Measurements from ENCODE around the gene SSH2. TPM values are rescaled to one million over a fixed set of nuclear protein-coding genes. Genes with fewer than 3 reads are reported as not detected.

Gene SSH2
- total and polyA plus RNA-seq, 2 of the 13 experiments (the other 11 are each of a cell fraction or from before 2014, with no cell fraction given): 6.0 to 6.4 TPM

DNA sequence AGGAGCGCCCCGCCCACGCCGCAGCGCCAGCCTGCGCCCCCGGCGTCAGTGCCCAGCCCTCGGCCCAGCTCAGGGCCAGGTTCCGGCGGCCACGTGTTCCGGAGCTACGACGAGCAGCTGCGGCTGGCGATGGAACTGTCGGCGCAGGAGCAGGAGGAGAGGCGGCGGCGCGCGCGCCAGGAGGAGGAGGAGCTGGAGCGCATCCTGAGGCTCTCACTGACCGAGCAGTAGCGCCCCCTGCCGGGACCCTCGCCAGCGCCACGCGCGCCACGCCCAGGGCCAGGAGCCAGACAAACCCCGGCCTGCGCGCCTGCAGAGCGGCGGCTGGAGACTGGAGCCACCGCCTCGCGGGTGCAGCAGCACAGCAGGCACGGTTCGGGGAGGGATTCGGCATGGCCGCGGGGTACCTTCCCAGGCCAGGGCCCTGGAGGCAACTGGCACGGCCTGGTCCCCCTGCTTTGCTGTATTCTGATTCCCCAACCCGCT is 316.6 kb downstream of the SSH2 start (continued):
- TF ChIP-seq DNMT3B (CRISPR knock-in tag; conservative IDR thresholded peaks at IDR 0.05): no peak; the same call in 1 of the 2 replicates
- TF ChIP-seq EZH2 (conservative IDR thresholded peaks at IDR 0.05; ENCODE audit: low read depth, low read length): no peak
- peak; percentile 75; the same call in 1 of the 2 replicates for TF ChIP-seq ZFY (CRISPR knock-in tag; IDR thresholded peaks at IDR 0.05)
- peak; percentile 77; the same call in 1 of the 2 replicates for TF ChIP-seq ZNF33B (CRISPR knock-in tag; IDR thresholded peaks at IDR 0.05)
- TF ChIP-seq CERS6 (CRISPR knock-in tag; IDR thresholded peaks at IDR 0.05): no peak
- TF ChIP-seq GATAD2A (CRISPR knock-in tag; IDR thresholded peaks at IDR 0.05): no peak
- TF ChIP-seq ZNF337 (CRISPR knock-in tag; IDR thresholded peaks at IDR 0.05; ENCODE audit: borderline replicate concordance, low read depth): no peak
- TF ChIP-seq MEIS1 (CRISPR knock-in tag; IDR thresholded peaks at IDR 0.05; ENCODE audit: borderline replicate concordance): no peak
- TF ChIP-seq ZNF672 (CRISPR knock-in tag; IDR thresholded peaks at IDR 0.05): peak; percentile 41; the same call in 1 of the 2 replicates
- peak; percentile 84 for TF ChIP-seq SAP130 (CRISPR knock-in tag; IDR thresholded peaks at IDR 0.05; ENCODE audit: low read depth)
- no peak for TF ChIP-seq ZSCAN20 (CRISPR knock-in tag; IDR thresholded peaks at IDR 0.05; ENCODE audit: borderline replicate concordance)
- TF ChIP-seq HDAC6 (IDR thresholded peaks at IDR 0.05; ENCODE audit: low read depth, low read length): no peak
- peak; percentile 84; the same call in 1 of the 2 replicates for TF ChIP-seq SP4 (CRISPR knock-in tag; IDR thresholded peaks at IDR 0.05)
- TF ChIP-seq, protein P1, sequence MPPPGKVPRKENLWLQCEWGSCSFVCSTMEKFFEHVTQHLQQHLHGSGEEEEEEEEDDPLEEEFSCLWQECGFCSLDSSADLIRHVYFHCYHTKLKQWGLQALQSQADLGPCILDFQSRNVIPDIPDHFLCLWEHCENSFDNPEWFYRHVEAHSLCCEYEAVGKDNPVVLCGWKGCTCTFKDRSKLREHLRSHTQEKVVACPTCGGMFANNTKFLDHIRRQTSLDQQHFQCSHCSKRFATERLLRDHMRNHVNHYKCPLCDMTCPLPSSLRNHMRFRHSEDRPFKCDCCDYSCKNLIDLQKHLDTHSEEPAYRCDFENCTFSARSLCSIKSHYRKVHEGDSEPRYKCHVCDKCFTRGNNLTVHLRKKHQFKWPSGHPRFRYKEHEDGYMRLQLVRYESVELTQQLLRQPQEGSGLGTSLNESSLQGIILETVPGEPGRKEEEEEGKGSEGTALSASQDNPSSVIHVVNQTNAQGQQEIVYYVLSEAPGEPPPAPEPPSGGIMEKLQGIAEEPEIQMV (CRISPR knock-in tag; IDR thresholded peaks at IDR 0.05; ENCODE audit: low read depth): 0 out of 2 replicates have a peak, but pooled peaks have one; percentile 38
- TF ChIP-seq, protein P2, sequence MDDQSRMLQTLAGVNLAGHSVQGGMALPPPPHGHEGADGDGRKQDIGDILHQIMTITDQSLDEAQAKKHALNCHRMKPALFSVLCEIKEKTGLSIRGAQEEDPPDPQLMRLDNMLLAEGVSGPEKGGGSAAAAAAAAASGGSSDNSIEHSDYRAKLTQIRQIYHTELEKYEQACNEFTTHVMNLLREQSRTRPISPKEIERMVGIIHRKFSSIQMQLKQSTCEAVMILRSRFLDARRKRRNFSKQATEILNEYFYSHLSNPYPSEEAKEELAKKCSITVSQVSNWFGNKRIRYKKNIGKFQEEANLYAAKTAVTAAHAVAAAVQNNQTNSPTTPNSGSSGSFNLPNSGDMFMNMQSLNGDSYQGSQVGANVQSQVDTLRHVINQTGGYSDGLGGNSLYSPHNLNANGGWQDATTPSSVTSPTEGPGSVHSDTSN (CRISPR knock-in tag; IDR thresholded peaks at IDR 0.05; ENCODE audit: borderline replicate concordance): no peak
- no peak for TF ChIP-seq RBAK (CRISPR knock-in tag; IDR thresholded peaks at IDR 0.05)
- TF ChIP-seq SOX6 (IDR thresholded peaks at IDR 0.05): no peak
- peak; percentile 55 for TF ChIP-seq SOX6 (CRISPR knock-in tag; IDR thresholded peaks at IDR 0.05)
- no peak for TF ChIP-seq ZNF879 (CRISPR knock-in tag; IDR thresholded peaks at IDR 0.05)
- peak; percentile 98; the same call in 1 of the 2 replicates for TF ChIP-seq KLF12 (CRISPR knock-in tag; IDR thresholded peaks at IDR 0.05; ENCODE audit: borderline replicate concordance)
- 0 out of 2 replicates have a peak, but pooled peaks have one; percentile 34 for TF ChIP-seq ZNF441 (CRISPR knock-in tag; IDR thresholded peaks at IDR 0.05; ENCODE audit: borderline replicate concordance)
- no peak for TF ChIP-seq ZFP36L2 (CRISPR knock-in tag; IDR thresholded peaks at IDR 0.05)
- no peak for TF ChIP-seq ZKSCAN5 (CRISPR knock-in tag; IDR thresholded peaks at IDR 0.05)
- TF ChIP-seq SRSF9 (IDR thresholded peaks at IDR 0.05; ENCODE audit: borderline replicate concordance, insufficient read depth, low read depth, low read length, poor library complexity, severe bottlenecking): no peak
- peak; percentile 88 for TF ChIP-seq ZNF547 (CRISPR knock-in tag; IDR thresholded peaks at IDR 0.05)
- TF ChIP-seq, protein P3, sequence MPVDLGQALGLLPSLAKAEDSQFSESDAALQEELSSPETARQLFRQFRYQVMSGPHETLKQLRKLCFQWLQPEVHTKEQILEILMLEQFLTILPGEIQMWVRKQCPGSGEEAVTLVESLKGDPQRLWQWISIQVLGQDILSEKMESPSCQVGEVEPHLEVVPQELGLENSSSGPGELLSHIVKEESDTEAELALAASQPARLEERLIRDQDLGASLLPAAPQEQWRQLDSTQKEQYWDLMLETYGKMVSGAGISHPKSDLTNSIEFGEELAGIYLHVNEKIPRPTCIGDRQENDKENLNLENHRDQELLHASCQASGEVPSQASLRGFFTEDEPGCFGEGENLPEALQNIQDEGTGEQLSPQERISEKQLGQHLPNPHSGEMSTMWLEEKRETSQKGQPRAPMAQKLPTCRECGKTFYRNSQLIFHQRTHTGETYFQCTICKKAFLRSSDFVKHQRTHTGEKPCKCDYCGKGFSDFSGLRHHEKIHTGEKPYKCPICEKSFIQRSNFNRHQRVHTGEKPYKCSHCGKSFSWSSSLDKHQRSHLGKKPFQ (CRISPR knock-in tag; IDR thresholded peaks at IDR 0.05; ENCODE audit: insufficient replicate concordance): no peak
- peak; percentile 78; the same call in 1 of the 2 replicates for TF ChIP-seq ZBTB38 (CRISPR knock-in tag; IDR thresholded peaks at IDR 0.05)

Data from HepG2 (cell line).